Umbilical cord (tissue), 2 donors: Measurements from ENCODE around the gene OR2H2. TPM values are rescaled to one million over a fixed set of nuclear protein-coding genes. Genes with fewer than 3 reads are reported as not detected.

Experiments used
- DNase-seq: peaks from one replicate; pipeline ENCODE4 v3.0.0-alpha.2; 2015; ENCODE audit warnings: low spot score
- total RNA-seq: library from RNA; depleted of rRNA; stranded (reverse); fragments of >200 nt; gene quantifications from one replicate; pipeline ENCODE4 v1.2.3, GENCODE V29; 2014; ENCODE audit warnings: low replicate concordance; ENCODE audit not compliant: insufficient read depth

OR2H2 gene
- 0.48 TPM for total RNA-seq

DNA sequence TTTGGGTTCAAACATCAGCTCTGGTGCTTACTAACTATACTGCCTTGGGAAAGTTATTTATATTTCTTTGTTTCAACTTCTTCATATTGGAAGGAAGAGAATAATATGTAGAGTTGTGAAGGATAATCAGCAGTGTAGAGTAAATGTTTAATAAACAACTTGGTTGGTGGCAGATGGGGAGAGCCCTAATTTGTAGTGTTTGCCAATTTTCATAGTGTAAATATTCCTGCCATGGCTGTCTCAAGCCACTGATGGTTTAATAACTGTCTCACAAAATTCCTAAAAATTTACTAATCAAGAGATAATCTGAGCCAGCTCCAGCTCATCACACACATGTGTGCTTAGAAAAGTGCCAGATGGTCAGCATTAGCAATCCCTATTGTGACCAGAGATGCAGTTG, at the start of gene OR2H2:
Gene OR2H2, plus strand, starts transcription at position 301 of the 400 bp plus-strand sequence. CDS start 2,824 bp downstream, outside the sequence.
- DNase-seq = no peak

DNA sequence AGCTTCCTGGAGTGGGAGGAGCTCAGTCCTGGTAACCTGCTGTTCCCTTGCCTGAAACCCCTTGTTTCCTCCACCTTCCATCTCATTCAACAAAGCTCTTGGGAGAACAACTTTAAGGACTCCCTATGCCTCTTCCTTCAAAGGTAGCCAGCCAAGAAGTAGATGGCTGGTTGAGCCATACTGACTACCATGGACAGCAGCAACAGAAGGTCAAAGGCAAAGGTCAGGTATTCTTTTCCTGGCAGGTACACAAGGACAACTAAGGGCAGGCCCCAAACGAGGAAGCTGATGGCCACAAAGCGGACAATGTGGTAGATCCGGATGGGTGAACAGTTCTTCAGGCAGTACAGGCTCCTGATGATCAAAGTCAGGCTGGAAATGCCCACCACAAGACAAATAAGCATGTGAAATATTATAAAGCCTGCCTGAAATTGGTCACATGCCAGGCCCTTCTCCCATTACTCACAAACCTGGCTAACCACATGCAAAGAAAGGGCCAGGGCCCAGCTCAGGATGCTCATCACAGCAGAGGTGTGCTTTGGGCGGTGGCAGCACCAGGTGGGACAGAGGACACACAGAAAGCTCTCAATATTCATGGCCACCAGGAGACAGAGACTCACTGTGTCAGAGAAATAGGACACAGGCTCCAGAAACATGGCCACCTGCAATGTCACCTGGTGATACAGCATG, 47.1 kb upstream of the OR2H2 start:
- DNase-seq = no peak

DNA sequence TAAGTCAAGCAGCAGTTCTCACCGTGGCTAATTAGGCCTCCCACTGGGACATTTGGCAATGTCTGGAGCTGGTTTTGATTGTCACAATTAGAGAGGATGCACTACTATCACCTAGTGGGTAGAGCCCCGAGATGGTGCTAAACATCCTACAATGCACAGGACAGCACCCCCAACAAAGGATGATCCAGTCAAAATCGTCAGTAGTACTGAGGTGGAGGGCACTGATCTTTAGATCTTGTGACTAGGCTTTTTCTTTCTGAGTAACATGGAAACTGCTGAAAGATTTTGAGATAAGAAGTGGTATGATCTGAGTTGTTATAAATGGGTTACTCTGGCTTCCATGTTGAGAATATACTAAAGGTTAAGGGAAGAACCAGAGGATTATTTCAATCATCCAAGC, 37.3 kb upstream of the OR2H2 start:
- DNase-seq = no peak

DNA sequence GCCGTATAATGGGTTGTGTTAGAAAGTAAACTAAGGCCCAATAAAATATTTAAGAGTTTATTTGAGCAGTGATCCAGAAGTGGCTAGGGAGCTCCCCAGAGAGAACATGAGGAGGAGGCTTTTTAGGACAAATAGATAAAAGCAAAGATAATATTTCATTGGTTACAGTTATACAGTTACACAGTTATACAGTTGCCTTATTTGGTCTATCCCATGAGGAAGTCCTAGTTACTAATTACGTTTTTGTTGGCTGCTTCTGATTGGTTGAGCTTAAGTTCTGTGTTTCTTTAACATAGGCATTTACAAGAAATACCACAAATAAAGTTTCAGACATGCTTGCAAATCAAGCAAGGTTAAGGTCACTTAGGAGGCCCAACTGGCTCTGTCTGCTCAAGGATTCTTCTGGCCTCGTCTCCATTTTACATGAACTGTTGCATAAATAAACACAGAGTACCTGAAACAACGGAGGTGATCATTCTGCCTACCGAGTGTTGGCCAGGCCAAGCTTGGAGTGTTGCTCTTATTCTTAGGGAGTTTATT, 32.3 kb upstream of the OR2H2 start:
- peak; percentile 81 for DNase-seq

DNA sequence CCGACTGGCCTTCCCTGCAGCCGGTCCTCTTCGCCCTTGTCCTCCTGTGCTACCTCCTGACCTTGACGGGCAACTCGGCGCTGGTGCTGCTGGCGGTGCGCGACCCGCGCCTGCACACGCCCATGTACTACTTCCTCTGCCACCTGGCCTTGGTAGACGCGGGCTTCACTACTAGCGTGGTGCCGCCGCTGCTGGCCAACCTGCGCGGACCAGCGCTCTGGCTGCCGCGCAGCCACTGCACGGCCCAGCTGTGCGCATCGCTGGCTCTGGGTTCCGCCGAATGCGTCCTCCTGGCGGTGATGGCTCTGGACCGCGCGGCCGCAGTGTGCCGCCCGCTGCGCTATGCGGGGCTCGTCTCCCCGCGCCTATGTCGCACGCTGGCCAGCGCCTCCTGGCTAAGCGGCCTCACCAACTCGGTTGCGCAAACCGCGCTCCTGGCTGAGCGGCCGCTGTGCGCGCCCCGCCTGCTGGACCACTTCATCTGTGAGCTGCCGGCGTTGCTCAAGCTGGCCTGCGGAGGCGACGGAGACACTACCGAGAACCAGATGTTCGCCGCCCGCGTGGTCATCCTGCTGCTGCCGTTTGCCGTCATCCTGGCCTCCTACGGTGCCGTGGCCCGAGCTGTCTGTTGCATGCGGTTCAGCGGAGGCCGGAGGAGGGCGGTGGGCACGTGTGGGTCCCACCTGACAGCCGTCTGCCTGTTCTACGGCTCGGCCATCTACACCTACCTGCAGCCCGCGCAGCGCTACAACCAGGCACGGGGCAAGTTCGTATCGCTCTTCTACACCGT, 31.5 kb upstream of the OR2H2 start:
- peak; percentile 24 for DNase-seq

DNA sequence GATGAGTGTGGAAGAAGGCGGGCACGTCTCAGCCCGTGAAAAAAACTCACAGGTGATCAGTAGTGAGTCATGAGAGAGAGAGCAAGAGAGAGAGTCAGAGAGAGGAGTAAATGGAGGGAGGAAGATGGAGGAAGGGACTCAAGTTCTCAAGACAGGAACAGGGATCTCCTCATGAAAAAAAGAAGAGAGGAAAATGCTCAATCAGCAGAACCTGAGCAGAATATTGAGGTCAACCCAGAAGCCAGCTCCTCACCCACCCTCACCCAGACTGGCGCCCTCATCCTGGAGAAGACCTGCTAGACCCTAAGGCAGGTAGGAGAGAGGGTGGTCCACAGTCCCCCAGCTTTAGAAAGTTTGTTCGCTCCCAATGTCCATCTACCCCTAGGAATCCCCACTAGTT, 30.2 kb upstream of the OR2H2 start:
- DNase-seq = no peak

DNA sequence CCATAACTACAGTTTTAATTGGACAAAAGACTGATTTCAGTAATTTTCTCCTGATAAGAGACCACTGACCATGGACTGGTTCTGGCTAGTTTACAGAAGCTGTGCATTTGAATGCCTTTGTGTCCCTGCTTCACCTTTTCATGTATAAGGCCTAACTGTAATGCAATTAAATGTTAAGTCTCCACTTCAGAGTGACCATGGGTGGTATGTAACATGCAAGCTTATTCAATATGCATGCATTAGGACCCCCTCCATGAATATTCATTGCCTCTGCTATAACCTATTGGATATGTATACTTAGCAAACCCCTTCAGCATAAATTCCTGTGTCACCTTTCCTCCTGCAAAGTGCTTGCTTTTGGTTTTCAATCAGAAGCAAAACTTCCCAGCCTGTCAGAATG, 27.6 kb upstream of the OR2H2 start:
- no peak for DNase-seq

DNA sequence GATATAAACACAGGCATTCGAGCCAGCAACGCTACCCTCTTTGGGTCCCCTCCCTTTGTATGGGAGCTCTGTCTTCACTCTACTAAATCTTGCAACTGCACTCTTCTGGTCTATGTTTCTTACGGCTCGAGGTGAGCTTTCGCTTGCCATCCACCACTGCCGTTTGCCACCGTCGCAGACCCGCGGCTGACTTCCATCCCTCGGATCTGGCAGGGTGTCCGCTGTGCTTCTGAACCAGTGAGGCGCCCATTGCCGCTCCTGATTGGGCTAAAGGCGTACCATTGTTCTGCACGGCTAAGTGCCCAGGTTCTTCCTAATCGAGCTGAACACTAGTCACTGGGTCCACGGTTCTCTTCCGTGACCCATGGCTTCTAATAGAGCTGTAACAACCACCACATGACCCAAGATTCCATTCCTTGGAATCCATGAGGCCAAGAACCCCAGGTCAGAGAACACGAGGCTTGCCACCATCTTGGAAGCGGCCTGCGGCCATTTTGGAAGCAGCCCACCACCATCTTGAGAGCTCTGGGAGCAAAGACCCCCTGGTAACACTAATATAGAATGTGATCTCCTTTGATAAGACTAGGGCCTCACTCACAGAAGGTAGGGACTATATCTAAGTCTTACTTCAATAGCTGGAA, 26.4 kb upstream of the OR2H2 start:
- DNase-seq = no peak

DNA sequence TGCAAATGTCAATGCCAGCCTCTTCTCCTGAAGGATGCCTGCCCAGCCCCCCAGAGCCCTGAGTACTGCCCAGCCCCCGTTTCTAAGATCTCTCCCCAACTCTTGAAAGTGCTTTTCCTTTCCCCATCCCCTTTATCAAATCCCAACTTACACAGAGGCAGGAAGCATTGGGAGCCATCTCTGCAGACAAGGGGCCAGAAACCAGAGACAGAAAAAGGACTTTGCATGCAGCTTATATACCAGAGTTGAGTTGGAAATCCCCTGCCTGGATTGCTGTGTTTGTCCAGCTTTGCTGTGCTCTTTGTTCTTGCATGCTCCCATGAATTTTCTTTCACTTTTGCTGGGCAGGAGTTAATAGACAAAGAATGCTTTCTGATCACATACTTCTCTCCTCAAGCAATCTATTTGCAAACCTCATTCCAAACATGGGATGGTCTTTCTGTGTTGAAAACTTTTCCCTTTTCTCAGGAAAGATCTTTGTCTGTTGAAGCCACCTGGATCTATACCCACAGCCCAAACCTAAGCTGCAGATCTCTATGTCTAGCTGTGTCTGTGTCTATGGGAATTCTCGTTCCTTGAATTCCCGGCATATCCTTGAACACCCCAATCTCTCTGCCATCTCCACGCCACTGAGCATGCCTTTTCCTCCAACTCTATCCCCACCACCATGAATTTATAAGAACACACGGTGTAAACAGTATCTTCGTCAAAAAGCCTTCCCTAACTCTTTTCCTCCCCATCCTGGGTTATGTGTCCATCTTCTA, 25.2 kb upstream of the OR2H2 start, which contains the start of gene UBD:
Gene UBD, minus strand, starts transcription at position 209 of the 764 bp plus-strand sequence. Its CDS starts 31 bp downstream, at position 178.
- no peak for DNase-seq

DNA sequence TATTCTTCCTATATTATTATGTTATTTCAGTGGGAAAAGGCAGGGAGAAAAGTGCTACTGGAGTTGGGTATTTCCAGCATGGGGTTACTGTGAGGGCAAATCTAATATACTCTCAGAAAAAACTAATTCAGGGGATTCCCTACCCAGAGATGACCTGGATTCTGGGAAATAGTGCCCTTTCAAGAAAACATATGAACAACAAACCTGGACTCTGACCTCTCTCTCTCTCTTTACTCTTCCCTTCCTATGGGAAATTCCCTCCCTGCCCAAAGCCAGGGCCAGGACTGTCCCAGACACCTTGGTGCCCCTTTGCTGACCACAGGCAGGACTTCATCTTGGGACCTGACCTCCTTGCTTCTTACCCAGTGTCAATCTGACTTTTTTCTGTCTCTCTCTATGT, 23.8 kb upstream of the OR2H2 start:
- DNase-seq = no peak

DNA sequence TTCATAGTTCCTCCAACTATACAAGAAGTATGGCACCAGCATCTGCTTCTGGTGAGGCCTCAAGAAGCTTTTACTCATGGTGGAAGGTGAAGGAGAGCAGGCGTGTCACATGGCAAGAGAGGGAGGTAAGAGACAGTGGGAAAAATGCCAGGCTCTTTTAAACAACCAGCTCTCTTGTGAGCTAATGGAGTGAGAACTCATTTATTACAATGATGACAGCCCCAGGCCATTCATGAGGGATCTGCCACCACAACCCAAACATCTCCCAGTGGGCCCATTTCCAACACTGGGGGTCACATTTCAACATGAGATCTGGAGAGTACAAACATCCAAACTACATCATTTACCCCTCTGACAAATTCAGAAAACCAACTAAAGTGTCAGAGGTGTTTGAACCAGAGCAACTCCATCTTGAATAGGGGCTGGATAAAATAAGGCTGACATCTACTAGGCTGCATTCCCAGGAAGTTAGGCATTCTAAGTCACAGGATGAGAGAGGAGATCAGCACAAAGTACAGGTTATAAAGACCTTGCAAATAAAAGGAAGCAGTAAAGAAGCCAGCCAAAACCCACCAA, 23.2 kb upstream of the OR2H2 start:
- DNase-seq = no peak

DNA sequence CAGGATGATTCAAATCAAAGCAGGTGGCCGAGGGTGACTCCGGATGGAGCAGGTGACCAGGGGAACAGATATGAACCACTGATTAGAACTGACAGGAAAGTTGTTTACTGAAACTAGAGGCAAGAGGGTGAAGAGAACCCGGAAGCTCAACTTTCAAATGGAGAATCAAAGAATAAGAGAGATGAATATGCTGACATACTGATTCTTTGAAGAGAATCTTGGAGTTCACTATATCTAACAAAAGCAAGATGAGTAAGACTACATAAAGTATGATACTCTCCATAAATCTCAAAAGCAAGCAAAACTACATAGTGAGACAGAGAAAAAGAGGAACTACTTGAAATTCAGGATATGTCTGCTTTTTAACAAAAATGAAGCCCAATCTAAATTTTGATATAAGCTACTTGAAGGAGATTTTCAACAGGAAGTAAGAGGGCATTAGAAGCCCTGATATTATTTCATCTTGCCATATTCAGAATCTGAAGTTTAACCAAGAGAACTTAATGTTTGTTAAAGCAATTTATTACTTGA, 21.4 kb upstream of the OR2H2 start:
- no peak for DNase-seq

DNA sequence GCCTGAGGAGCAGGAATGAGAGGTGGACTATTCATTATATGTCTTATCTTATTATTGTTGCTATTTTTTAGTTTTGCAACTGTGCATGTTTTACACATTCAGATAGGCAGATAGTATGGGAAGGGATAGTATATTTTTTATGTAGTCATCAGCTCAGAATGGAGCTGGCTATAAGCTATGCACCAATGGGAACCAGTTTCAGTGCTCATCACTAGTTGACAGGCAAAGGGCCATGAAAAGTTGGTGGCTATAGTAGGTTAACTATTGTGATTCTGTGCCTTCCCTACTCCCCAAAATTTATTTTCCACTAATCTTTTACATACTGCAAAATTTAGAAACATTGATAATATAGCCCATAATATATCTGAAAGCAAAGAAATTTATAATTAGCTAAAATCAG, 20.0 kb upstream of the OR2H2 start:
- DNase-seq = no peak

DNA sequence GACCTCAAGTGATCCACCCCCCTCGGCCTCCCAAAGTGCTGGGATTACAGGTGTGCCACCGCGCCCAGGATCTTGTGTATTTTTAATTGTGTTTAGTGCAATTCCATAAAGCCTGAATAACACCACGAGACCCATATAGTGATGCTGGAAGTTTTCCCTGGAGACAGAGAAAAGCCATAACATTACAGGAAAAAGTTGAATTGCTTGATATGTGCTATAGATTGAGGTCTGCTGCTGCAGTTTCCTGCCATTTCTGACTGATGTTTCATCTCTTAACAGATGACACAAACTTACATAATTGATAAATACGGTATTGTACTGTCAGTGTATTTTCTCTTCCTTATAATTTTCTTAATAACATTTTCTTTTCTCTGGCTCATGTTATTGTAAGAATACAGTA, 18.1 kb upstream of the OR2H2 start:
- no peak for DNase-seq

DNA sequence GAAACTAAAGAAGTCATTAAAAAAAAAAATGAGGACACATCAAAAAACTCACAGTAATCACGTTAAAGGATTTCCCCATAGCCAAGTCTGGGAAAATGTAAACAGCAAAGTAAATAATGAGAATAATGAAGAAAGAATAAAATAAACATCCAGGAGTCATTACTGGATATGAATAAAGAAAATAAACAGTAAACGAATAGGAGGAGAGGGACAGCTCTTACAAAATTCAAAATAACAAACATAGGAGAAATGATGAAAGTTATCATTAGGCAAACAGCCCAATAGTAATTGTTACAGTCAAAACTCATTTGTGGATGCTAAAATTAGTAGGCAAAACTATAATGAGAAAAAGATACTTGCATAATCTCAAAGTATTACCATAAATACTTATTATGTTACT, 17.4 kb upstream of the OR2H2 start:
- no peak for DNase-seq

DNA sequence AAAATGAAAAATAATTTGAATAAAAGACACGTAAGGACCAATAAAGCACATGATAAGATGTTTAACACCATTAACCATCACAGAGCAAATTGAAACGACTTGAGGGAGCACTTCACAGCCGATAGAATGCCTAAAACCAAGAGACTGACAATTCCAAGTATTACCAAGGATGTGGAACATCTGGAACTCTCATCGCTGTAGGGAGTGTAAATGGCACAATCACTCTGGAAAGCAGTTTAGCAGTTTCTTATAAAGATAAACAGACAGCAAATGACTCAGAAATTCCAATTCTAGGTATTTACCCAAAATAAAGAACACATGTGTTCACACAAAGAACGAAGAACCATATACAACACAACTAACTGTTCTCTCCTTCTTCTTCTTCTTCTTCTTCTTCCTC, 16.9 kb upstream of the OR2H2 start:
- no peak for DNase-seq

DNA sequence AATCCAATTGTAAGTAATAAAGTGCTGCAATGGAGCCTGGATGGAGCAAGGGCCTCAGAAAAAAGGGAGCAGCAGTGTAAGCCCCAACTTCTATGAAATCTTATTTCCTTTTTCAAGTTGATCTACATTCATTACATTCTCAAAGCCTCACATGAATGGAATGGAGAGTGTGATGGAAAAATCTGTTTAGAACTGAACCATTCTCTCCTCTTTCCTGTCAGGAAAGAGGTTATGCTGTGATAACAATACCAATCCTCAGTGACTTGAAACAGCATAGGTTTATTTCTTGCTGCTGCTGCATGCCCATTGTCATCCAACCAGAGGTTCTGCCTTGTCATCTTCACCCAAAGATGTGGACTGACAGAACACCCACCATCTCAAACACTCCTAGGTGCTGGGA, 8.9 kb upstream of the OR2H2 start:
- DNase-seq = no peak

DNA sequence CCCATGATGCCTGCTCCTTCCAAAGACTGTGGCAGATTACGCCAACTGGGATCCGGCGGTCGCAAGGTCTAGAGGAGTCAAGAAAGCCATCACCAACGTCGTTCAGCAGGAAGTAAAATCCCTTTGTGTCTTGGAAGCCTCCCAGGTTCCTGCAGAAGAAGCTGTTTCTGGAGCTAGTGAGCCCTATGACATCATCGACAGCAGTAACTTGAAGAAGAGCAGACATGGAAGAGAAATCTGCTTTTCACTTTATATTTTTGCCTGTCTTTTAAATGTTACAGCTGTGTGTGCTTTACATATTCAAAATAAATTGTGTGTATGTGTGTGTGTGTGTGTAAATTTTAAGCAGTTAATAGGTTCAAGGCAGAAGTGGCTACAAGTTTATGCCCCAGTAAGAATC, 7.4 kb upstream of the OR2H2 start:
- DNase-seq = no peak

DNA sequence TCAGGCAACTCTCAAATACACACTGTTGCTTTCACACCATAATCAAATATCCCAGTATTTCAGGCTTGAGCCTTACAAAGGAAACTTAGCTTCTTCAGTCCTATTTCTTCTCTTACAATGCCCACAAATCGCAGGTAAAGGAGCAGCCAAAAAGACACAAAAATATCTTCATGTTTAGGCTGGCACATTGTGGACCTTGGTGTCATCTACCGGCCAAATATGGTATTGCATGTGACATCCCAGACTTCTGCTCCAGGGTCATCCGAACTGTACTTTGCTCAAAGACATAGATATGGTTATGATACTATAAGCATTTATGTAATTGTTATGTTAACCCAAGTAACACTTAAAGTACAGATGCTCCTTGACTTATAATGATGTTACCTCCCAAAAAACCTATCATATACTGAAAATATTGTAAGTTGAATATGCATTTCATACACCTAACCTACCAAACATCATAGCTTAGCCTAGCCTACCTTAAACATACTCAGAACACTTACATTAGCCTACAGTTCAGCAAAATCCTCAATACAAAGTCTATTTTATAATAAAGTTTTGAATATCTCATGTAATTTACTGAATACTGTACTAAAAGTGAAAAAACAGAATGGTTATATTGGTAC, 4.6 kb downstream of the OR2H2 start:
- DNase-seq = peak; percentile 53

DNA sequence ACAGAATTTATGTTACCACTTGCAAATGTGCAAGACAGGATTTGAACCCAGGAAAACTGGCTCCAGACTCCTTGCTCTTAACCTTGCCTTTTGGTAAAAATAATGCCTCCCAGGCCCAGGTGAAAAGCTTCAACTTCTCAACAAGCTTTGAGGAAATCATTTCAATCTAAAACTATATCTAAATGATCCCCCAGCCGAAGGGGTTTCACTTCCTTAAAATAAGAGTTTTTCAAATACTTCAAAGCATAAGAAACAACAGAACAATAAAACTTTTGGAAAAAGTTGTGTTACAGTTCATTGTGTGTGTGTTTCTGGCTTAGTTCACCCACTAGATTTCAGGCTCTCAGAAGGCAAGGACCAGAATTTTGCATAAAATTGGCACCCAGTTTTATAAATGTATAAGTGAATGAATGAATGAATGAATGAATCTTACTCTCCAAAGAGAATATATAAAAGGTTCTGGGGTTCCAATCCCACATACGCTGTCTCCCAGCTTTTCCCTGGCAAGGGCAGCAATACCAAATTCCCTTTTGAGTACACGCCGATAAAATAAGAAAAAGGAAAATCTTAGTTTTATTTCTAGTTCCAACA, 5.4 kb downstream of the OR2H2 start:
- no peak for DNase-seq
